ENCODE results near the gene CIROP. TPM values are rescaled to one million over a fixed set of nuclear protein-coding genes. Genes with fewer than 3 reads are reported as not detected.

CIROP gene
- total RNA-seq, 2 experiments from 2014 or later, result not detected

- Histone ChIP-seq H3K36me3 (ENCODE audit: insufficient read depth, low read length) (no peaks in the 10 kb centered on the region), H3K27me3 (ENCODE audit: control insufficient read depth in 1 of 2, insufficient read depth in 2 of 2, low read length in 2 of 2) (no peaks in the 10 kb centered on the region), H3K9me3 (ENCODE audit: control insufficient read depth in 1 of 2, insufficient read depth in 1 of 2, low read length in 2 of 2) (no peaks in the 10 kb centered on the region), H3K27ac (ENCODE audit: low read depth in 1 of 2, low read length in 2 of 2) (no peak overlapping the region), H3K4me3 (ENCODE audit: low read length) (no peak overlapping the region), H3K4me1 (ENCODE audit: insufficient read depth, low read length) (peaks cover 54% of the 10 kb centered on the region)
- intact Hi-C loops (cut with DNase I, micrococcal nuclease), result loop anchor here (2.0 to 5.0 kb wide), 3 partner anchors 176 to 259 kb away; partner anchors contain the start of gene PPP1R3E (in 1 of the 2)
- ChIA-PET POLR2A (interaction anchor here (0.7 to 6.1 kb wide), 7 partner anchors 25 to 200 kb away, joined by 3 to 135 read pairs (median 15); partner anchors contain the start of genes ACIN1, C14orf119, PABPN1 and PPP1R3E), CTCF (interaction anchor here (0.6 to 2.9 kb wide), 18 partner anchors 12 to 259 kb away, joined by 3 to 32 read pairs (median 6); partner anchors contain the start of genes ACIN1, C14orf119 and SLC7A8)
- Mint-ChIP-seq H3K36me3 (ENCODE audit: low read depth) (no peaks in the 10 kb centered on the region), H3K4me3 (peak overlapping the region; percentile 80), H3K4me1 (ENCODE audit: low read depth) (peaks cover 55% of the 10 kb centered on the region), H3K27me3 (no peaks in the 10 kb centered on the region), H3K9me3 (no peaks in the 10 kb centered on the region), H3K27ac (peak overlapping the region; percentile 94)
- DNase-seq (peak in 2 of 14 experiments; percentile 10 to 29), ATAC-seq (ENCODE audit: poor library complexity) (no peak)
- no peak for TF ChIP-seq CTCF (IDR thresholded peaks at IDR 0.05)
These were observed 16.6 kb upstream of the CIROP start for GRCh38 chr14:23121361-23121771.

GRCh38 chr14:23120541-23121251 lies 15.9 kb upstream of the CIROP start:
- peak overlapping the region; percentile 94 for H3K27ac Mint-ChIP-seq
- peaks cover 54% of the 10 kb centered on the region for H3K4me1 ChIP-seq (ENCODE audit: insufficient read depth, low read length)
- ChIA-PET CTCF (interaction anchor here (0.6 to 2.9 kb wide), 27 partner anchors 9 to 259 kb away, joined by 3 to 32 read pairs (median 4); partner anchors contain the start of genes ACIN1, C14orf119, CDH24 and PPP1R3E), POLR2A (interaction anchor here (0.6 to 6.1 kb wide), 13 partner anchors 21 to 201 kb away, joined by 3 to 135 read pairs (median 4); partner anchors contain the start of genes ACIN1, C14orf119, PABPN1 and PPP1R3E)
- no peaks in the 10 kb centered on the region for H3K36me3 ChIP-seq (ENCODE audit: insufficient read depth, low read length)
- H3K9me3 Mint-ChIP-seq, result no peaks in the 10 kb centered on the region
- no peaks in the 10 kb centered on the region for H3K27me3 Mint-ChIP-seq
- H3K4me3 Mint-ChIP-seq, result peak overlapping the region; percentile 80
- peak; percentile 99 for TF ChIP-seq CTCF (IDR thresholded peaks at IDR 0.05)
- peaks cover 61% of the 10 kb centered on the region for H3K4me1 Mint-ChIP-seq (ENCODE audit: low read depth)
- H3K9me3 ChIP-seq (ENCODE audit: control insufficient read depth in 1 of 2, insufficient read depth in 1 of 2, low read length in 2 of 2), result no peaks in the 10 kb centered on the region
- no peak overlapping the region for H3K4me3 ChIP-seq (ENCODE audit: low read length)
- intact Hi-C loops (cut with DNase I, micrococcal nuclease), result loop anchor here (1.0 to 5.0 kb wide), 6 partner anchors 25 to 260 kb away; partner anchors contain the start of genes ACIN1 (in 1 of the 2), C14orf119 (in 1 of the 2) and PPP1R3E (in 1 of the 2)
- no peaks in the 10 kb centered on the region for H3K27me3 ChIP-seq (ENCODE audit: control insufficient read depth in 1 of 2, insufficient read depth in 2 of 2, low read length in 2 of 2)
- ATAC-seq (ENCODE audit: poor library complexity), result peak; percentile 61
- peak; percentile 63 to 91 (median 72) for DNase-seq
- peak overlapping the region; percentile 51 to 55 for H3K27ac ChIP-seq (ENCODE audit: low read depth in 1 of 2, low read length in 2 of 2)
- no peaks in the 10 kb centered on the region for H3K36me3 Mint-ChIP-seq (ENCODE audit: low read depth)

Data from CD4-positive, alpha-beta T cell (primary cell).